HG03565 (cell line): ENCODE results near the gene PGBD5.

Source experiments
- ATAC-seq: cut with Tn5 transposase; IDR thresholded peaks from one replicate; pipeline ENCODE4 v1.9.1; 2021; ENCODE audit warnings: mild to moderate bottlenecking, moderate library complexity; ENCODE audit not compliant: unreplicated experiment

PGBD5 gene

DNA sequence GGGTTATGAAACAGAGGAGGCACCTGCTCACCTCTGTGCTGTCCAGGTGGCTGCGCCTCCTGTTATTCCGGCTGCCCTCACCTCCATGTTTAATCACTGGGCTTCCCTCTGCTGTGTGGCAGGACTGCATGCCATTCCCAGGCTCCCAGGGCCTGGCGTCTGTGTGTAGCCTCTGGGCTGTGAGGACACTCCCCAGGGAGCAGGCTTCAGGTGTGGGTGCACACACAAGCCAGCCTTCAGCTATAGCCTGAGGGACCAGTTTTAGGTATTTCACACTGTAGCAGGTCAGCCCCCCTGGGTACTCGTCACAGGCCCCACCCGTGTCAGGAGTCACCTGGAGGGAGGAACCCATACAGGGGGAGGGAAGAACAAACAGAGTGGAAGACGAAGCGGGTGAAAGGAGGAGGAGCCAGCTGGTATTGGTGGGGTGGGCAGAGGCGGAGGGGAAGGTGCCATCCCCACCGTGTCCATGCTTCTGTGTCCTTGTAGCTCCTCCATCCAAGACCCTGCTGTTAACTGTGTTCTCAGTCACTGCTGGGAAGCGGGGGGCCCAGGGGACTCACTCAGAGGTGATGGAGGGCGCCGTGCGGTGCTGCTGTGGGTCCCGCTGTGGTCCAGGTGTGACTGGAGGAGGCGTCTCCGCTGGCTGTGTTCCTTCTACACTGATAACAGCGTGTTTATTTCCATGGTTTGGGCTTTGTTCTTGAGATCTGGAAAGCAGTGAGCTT lies 158.6 kb downstream of the PGBD5 start:
- no peak for ATAC-seq

DNA sequence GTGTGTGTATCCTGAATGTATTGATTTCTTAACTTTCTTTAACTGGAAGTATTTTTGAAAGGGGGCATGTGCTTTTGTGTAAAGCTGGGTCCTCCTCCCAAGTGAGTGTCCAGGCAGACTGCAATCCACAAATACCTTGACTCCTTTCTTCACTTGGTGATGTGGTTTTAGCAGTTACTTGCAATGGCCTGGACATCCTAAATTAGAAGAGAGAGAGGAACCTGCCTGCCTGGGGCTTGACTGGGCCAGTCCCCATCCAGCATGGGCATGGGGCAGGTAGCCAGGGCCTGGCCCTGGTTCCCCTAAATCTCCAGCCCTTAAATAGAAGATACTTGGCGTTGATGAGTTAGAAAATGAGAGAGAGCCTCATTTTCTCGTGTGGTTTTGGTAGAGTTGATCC lies 159.7 kb downstream of the PGBD5 start:
- no peak for ATAC-seq

DNA sequence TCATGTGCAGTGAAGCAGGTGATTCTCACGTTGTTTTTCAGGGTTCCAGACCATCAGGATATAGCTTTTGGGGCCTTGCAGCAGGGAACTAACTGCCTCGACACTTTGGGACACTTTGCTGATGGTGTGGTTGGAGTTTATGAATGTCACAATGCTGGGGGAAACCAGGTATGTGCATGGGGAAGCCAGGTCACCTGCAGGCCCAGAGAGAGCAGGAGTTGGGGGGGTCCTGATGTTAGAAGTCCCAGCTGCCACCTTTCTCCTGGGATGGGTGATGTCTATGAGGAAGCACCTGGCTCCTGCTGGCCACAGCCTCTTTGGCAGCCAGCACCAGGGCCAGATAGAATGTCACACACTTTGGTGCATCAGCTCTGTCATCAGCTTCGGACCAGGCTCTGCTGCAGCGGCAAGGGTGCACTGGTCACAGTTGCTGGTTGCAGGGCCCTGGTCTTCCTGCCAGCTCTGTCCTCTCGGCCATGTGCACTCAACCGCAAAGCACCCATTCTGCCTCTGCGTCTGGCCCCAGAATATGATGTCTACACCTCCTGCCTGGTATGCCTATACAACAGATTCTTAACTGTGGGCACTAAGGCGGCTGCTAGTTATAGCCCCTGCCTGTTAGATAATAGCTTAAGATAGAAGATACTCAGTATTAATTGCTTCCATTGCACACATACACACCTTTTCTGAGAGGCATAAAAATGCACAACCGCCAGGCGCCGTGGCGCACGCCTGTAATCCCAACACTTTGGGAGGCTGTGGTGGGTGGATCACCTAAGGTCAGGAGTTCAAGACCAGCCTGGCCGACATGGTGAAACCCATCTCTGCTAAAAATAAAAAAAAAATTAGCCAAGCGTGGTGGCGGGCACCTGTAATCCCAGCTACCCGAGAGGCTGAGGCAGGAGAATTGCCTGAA lies 160.7 kb downstream of the PGBD5 start:
- ATAC-seq: no peak
